Stimulated activated CD4-positive, alpha-beta T cell treated with anti-CD3 and anti-CD28 coated beads, Interleukin-12 subunit alpha, Interleukin-12 subunit beta, amount 100 ng/mL, for 24 hours (primary cell): Measurements from ENCODE around the gene GGT7.
"Not testable (repeated sequence)": the region's sequence is repeated elsewhere in the genome, so short reads cannot be mapped to it uniquely, and the experiment has no call there.

Experiments
- DNase-seq, 2 experiments: peaks; one replicate each; pipeline ENCODE4 v3.0.0-alpha.2; 2020; ENCODE audit warnings: low read depth in 2 of 2

The GGT7 gene

DNA sequence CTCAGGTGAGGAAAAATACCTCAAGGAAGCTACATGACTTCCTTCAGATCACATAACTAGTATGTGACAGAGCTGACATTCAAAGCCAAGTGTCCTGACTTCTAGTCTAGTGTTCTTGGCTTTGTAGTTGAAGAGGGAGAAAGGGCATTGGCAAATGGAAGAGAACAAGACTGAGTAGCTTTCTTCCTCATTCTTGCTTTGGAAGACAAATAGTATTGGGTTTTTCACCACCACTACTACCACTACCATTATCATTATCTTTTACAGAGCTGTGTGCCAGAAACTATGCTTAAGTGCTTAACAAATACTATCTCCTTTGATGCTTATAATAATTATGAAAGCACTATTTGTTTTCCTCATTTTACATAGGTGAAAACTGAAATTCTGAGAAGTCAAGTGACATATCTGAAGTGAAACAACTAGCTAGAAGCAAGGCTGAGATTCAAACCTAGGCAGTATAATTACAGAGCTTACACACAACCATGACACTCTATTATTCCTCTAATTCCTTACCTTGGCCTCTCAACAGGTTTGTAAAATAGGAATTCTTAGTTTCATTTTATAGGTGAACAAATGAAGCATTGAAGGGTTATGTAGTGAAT lies 10.5 kb upstream of the GGT7 start:
- no peak for DNase-seq

DNA sequence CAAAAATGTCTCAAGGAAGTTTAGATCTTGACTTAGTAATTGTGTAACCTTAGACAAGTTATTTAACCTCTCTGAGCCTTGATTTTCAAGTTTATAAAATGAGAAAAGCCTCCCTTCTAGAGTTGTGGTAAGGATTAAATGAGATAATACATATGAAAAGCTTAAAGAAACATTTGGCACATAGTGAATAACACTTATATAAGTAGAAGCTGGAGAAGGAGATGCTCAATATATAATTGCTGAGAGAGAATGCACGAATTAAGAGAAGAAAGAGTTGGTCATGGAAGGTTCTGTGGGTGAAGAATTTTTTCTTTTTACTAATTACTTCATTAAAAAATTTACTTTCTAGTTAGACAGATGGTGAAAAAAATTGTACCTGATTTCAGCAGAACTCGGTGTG lies 9.0 kb upstream of the GGT7 start:
- no peak for DNase-seq

DNA sequence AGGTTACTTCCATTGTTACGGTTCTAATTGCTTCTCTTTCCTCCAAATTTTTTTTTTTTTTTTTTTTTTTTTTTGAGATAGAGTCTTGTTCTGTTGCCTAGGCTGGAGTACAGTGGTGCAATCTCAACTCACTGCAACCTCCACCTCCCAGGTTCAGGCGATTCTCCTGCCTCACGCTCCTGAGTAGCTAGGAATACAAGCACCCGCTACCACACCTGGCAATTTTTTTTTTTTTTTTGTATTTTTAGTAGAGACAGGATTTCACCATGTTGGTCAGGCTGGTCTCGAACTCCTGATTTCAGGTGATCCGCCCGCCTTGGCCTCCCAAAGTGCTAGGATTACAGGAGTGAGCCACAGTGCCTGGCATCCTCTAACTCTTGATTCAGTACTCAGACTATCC lies 8.3 kb upstream of the GGT7 start:
- not testable (repeated sequence) for DNase-seq

DNA sequence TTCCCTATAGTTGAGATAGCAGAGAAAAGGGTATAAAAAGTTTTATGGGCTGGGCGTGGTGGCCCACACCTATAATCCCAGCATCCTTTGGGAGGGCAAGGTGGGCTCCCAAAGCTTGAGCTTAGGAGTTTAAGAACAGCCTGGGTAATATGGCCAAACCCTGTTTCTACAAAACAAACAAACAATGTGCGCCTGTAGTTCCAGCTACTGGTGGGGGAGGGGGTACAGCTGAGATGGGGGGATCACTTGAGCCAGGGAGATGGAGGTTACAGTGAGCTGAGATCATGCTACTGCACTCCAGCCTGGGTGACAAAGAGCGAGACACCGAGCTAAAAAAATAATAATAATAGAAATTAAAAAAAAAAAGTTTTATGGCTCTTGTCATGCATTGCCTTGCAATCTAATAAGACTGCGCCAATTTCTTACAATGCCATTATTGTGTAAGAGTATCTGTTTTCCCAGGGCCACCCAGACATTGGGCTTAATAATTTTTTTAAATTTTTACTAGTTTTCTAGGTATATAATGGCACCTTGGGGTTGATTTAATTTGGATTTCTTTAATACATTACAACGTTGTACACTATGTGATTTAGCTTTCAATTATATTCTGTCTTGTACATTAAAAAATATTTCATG lies 7.7 kb upstream of the GGT7 start:
- DNase-seq, result no peak

DNA sequence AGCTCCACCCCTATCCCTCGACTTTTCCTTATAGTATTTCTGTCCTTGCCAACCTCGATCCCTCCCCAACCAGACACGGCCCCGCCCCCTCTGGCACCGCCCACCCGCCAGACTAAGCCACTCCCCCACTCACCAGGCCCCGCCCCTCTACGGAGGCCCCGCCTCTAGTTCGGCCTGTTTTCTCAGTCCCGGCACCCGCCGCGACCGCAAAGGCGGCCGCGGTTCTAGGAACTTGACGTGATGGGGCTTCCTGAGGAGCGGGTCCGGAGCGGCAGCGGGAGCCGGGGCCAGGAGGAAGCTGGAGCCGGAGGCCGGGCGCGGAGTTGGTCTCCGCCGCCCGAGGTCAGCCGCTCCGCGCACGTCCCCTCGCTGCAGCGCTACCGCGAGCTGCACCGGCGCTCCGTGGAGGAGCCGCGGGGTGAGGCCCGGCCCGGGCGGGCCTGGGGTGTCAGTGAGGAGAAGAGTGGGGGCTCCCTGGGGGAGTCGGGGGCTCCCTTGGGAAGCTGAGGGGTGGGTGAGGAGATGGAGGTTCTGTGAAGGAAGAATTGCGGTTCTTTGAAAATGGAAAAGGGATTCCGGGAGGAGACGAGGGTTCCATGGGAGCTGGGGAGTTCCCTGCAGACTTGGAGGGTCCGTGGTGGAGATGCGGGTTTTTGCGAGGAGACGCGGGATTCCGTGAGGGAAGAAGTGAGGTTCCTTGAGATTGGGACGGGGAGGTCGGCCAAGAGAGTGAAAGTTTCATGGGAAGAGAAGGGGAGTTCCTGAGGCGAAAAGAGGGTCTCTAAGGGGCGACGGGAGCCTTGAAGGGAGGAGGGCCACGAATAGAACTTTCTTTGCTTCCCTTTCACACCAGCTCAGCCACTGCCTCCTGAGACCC lies 4.0 kb upstream of the GGT7 start, which contains the start of gene ACSS2:
Gene ACSS2, plus strand, starts transcription at position 207 of the 877 bp plus-strand sequence. Its CDS starts 34 bp downstream, at position 241.
- peak; percentile 91 to 98 for DNase-seq

DNA sequence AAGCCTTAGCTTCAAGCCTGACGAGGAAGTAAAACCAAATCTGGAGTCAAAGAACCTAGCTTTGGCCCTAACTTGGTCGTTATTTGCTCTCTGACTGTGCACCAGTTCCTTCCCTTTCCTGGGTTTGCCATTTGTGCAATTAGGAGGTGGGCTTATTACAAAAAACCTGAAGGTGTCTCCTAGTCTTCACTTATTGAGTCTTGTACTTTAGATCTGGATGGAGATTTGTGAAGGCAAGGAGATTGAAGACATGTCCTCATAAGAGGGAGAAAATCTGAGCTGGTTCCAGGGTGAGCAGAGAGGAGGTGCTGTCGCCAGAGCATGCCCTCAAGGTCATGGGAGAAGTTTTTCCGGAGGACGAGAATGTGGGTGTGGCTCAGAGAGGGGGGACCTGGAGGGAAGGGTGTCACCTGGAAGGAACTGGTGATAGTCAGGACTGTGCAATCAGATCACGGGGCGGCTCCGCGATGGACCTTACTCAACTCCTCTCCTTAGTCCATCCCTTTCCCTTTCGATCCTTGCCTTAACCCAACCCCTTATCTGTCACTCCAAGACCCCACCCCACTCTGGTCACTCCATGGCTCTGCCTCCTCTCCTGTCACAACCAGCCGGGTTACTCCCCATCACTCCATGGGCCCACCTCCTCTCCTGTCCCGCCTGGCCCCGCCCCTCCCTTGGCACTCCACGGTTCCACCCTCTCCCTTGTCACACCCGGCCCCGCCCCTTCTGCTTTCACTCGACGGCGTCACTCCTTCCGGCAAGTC lies 3.2 kb upstream of the GGT7 start:
- DNase-seq, result no peak

DNA sequence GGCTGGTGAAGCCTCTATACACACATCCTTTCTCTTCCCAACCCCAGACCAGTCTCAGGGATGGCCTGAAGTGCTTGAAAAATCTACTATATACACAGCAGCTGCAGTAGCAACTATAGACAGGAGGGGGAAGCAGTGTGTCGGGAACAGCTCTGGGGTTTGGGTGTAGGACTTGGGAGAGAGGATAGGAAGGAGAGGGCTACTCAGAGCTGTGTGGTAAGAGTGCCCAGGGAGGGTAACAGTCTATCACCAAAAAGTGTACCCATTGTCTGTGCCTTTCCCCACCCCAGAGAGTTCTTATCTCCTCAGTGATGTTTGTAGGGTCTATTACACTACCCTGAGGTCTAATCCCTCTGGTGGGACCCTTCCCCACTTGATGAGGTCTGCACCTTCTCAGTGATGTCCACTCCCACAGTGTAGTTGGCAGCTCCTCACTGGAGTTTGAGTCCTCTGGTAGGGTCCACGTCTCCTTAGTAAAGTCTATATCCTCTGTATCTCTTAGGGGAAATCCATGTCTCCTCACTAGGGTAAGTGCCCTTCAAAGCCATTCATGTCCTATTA lies 1.5 kb upstream of the GGT7 start:
- peak; percentile 18 to 55 for DNase-seq

DNA sequence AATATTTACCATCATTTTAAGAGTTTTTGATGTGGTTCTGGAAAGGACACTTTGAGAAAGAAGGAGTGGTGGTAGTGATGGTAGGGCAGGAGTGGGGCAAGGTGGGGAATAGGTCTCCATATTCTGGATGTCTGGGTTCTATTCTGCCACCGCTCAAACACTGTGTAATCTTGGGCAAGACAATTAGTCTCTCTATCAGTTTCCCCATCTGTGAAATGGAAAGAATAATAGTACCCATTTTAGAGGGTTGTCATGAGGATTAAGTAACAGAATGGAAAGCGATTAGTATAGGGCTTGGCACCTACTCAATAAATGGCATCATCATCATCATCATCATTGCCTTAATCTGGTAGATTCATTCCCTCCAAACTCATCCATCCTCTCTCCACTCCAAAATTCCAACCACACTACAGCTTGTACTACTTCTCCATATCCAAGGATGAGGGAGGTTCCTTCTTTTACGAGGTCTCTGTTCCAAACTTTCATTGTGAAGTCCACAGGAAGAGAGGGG lies 982 bp upstream of the GGT7 start:
- no peak for DNase-seq

DNA sequence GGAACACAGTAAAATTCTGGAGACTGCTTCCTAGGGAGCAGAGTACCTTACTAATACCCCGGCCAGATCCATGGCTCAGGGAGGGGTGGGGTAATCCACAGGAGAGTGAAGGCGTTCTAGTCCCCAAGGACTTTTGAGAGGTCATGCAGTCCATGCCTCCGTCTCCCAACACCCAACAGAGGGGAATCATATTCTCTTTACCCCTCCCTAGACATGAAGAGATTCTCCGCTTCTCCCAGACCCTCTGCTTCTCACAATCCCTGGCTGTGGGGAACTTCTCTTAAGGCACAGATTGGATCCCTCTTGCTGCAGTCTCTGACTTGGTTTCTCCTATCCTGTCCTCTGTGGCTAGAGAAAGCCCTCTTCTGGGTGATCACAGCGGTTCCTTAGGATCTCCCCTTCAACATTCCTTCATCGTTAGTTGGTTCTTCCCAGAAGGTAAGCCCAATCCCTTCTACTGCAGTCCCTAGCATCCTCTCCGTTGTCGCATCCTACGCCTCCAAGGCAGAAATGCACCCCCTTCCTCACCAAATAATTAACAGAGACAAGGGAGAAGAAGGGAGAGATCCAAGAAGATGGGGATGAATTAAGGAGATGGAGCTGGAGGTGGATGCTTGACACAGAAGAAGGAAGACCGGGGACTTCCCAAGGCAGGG lies 562 bp downstream of the GGT7 start:
- DNase-seq, result no peak

DNA sequence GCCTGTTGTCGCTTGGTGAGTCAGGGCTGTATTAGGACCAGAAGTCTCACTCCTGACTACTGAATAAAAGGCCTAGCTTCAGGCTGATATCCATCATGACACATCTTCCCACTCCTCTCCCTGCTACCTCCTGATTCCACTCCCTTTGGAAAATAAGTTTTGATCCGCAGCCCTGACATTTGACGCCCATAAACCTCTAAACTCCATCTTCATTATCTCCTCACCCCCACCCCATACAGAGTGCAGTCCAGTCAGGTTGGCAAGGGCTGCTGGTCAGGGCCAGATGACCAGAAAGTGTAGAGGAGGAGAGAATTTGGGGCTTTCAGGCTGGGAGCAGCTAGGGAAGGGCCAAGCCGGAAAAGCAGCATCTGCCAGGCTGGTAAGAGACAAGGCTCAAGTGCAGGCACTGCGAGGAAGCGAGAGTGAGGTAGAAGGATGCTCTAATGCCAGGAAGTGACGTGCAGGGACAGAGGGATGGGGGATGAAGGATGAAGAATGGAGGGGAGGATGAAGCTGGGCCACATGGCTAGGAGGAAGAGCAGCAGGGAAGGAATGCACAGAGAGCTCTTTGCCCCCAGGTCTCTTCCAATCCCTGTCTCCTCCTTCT lies 1.2 kb downstream of the GGT7 start:
- DNase-seq, result no peak

DNA sequence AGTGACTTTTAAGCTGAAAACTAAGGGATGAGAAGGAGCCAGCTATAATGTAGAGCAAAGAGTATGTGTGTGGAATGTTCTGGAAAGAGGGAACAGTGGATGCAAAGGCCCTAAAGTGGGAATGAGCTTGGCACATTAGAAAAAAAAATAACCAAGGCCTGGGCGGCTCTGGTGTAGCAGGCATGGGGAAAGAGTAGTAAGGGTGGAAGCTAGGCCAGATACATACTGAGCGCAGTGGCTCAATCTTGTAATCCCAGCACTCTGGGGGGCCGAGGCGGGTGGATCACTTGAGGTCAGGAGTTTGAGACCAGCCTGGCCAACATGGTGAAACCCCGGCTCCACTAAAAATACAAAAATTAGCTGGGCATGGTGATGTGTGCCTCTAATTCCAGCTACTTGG lies 8.4 kb downstream of the GGT7 start:
- no peak for DNase-seq

DNA sequence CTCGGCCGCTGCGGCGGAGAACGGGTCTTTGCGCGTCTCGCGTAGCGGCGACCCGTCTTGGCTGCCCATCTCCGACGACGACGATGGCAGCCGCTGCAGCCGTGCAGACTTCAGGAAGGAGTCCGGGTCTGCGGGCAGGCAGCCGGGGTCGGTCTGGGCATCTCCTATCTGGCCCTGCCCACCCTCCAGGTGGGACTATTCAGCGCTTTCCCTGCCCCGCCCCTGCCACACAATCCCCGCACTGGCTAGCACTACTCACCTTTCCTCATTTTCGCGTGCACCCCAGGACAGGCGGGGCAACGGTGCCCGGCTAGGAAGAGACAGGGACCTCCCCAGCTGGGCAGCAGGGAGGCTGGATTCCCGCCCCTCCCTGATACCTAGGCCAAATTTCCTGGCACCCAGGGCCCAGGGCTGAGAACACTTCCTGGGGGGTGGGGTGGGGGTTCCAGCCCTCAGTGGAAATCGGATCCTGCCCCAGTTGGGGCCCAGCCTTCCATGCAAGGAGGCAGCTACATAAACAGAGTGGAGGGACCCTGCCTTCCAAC lies 9.2 kb downstream of the GGT7 start:
- no peak for DNase-seq

DNA sequence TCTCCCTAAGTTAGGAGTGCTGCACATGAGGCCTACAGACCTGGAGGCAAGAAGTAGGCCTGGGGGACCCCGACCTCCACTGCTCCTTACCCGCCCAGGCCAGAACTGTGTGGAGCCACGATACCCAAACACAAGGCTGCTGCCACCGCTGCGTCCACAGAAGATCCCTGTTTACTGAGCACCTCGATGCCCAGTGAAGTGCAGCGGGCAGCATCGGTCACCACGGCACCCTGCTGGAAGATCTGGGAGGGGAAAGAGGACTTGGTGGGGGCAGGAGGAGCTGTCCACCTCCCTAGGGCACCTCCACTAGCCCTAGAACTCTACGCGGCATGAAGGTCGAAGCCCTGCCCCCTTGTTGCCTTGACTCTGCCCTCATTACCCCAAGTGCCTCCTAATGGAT lies 9.9 kb downstream of the GGT7 start:
- no peak for DNase-seq

DNA sequence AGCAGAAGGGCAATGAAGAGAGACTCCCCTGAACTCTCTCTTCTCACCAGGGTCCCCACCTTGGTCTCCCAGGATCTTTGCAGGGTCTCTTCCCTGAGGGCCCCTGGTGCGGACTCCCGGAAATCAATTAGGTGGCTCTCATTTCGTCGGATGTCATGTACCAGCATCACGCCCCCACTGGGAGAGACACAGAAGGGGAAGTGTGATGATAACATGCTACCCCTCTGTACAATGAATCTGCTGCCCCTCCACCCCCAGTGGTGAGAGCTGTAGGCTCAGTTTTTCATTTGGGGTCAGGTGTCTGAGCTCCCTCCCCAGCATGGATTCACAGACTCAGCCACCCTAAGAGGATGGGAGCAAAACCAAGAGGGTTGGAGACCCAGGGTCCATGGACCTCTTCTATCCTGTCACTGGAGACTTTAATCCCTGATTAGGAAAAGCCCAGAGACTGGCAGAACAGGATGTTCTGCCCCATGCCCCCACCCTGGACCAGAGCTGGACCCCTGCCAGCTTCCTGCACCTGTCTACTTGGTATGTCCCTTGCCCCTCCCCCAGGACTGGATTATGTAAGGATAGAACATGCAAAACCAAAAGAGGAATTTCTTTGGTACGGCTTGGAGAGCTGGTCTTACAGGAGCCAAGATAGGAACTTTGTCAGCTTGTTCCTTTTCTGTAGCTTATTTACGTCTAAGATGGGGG lies 11.1 kb downstream of the GGT7 start:
- no peak for DNase-seq

DNA sequence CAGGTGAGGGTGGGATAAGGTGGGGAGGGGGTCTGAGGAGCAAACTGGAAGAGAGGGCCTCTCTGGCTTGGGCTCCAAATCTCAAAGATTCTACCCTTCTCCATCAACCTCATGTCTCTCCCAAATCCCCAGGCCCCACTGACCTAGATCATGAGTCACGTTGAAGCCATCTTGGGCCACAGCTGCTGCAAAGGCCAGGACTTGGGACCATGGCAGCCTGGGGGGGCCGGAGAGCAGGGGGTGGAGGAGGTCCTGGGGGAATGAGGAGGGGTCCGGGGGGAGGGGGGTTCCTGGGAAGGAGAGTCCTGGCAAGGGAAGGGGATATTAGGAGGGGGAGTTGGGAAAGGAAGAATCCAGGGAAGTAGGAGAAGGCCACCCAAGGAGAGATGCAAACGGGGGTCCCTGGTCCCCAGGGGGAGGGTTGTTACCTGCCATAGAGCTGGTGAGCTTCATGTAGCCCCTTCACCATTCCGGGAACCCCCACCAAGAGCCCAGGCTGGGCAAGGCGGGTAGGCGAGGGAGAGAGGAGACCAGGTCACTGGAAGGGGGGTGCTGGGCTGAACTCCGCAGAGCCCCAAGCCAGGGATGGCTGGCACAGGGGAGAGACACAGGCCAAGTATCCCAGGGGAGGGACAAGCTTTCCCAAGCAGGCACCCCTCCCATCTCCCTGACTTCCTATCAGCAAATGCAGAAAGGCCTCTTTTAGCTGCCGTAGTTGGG lies 12.7 kb downstream of the GGT7 start:
- no peak for DNase-seq

DNA sequence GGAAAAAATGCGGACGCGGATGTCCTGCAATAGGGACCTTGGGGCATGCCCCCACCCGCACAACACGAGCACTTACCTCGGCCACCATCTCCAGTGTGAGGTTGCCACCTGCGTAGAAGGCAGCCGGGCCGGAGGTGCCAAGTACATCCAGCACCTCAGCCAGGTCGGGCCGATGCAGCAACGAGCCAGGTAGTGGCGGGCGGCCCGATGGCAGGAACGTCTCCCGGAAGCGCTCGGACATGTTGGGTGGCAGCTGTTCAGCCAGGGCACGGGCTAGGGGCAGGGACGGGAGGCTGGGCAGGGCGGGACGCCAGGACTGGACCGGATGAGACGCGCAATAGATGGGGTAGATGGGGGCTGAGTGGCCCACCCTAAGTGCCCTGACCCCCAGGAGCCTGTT lies 13.3 kb downstream of the GGT7 start:
- DNase-seq, result no peak

DNA sequence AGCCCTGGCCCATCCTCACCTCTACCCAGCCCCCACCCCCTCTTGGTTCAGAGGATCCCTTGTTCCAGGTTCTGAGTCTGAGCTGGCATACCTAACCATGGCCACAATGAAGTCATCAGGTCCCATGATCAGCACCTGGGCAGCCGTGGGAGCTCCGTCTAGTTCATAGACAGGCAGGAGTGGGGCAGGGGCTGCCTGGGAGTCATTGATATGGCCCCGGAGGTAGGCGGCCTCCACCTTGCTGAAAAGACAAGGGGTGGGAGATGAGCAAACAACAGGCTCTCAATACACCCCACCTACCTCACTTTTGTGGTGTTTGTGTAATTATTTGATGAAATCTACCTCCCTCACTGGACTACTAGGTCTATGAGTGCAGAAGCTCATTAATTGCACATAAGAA lies 20.4 kb downstream of the GGT7 start:
- no peak for DNase-seq

DNA sequence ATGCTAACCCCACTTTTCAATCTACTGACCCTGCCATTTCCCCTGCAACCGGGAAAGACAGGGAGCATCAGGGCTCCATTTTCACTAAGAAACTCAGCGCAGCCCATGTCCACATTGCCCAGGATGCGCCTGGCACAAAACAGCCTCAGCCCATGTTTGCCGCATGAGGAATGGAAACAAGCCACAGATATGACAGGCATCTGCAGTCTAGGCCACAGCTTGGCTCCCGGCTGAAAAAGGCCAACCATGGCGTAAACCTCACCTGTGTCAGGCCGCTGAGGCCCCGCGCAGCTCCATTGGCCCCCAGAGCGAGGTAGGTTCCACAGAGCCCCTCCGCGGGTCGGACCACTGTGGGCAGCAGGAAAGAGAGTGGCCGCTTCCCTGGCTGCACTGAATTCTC lies 21.7 kb downstream of the GGT7 start:
- no peak for DNase-seq

DNA sequence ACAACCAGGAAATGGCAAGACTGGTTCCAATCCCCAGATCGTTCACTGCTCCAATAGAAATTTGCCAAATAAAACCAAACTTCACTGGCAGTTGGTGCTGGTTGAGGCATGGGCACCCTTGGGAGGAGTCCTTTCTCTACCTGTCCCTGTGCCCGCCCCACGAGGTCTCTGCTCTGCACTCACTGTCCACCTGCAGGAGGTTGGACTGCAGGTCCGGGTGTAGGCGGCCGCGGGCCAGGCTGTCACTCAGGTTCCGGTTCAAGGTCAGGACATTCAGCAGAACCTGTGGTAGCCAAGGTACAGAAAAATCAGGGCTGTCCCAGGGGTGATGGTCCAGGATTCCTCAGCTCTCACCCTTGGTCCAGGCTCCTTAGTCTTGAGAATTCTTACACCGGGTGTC lies 22.9 kb downstream of the GGT7 start:
- no peak for DNase-seq
